Kidney epithelial cell (primary cell): ENCODE measurements around the gene SMIM24. TPM values are rescaled to one million over a fixed set of nuclear protein-coding genes. Genes with fewer than 3 reads are reported as not detected.
"Not testable (repeated sequence)": the region's sequence is repeated elsewhere in the genome, so short reads cannot be mapped to it uniquely, and the experiment has no call there.

ENCODE experiments used
- DNase-seq: peaks from one replicate; pipeline ENCODE4 v3.0.0-alpha.2; 2010; ENCODE audit warnings: low read depth
- H3K27me3 ChIP-seq: 2 replicates; pipeline ENCODE4 v1.6.0; 2011; ENCODE audit warnings: low read length; ENCODE audit not compliant: control insufficient read depth, insufficient read depth
- H3K36me3 ChIP-seq: 2 replicates; pipeline ENCODE4 v1.5.1; 2011; ENCODE audit warnings: low read length; ENCODE audit not compliant: control insufficient read depth, insufficient read depth
- H3K4me3 ChIP-seq: 2 replicates; pipeline ENCODE4 v1.5.1; 2011; ENCODE audit warnings: low read depth, mild to moderate bottlenecking, control low read depth, low read length
- CTCF ChIP-seq: IDR thresholded peaks from 2 replicates; pipeline ENCODE4 v1.5.1; 2011; ENCODE audit warnings: mild to moderate bottlenecking, moderate library complexity, low read length, control low read depth, inconsistent platforms; ENCODE audit not compliant: insufficient read depth, poor library complexity, severe bottlenecking
- total RNA-seq: library from RNA; depleted of rRNA; stranded (reverse); fragments of >200 nt; gene quantifications from 2 replicates; pipeline ENCODE4 v1.2.3, GENCODE V29; 2015

The SMIM24 gene
- total RNA-seq, 1 donor from 2014 or later: 14.7 TPM

GRCh38 chr19:3434630-3435553 is 45.4 kb downstream of the SMIM24 start:
- TF ChIP-seq CTCF: no peak

GRCh38 chr19:3433805-3434540 is 46.4 kb downstream of the SMIM24 start:
- no peaks in the 10 kb centered on the region for H3K27me3 ChIP-seq
- H3K36me3 ChIP-seq: peaks cover 5% of the 10 kb centered on the region
- no peak for TF ChIP-seq CTCF
- no peak overlapping the region for H3K4me3 ChIP-seq
- no peak for DNase-seq

More at GRCh38 chr19:3434630-3435553, 45.4 kb downstream of the SMIM24 start:
- Histone ChIP-seq H3K27me3 (no peaks in the 10 kb centered on the region), H3K4me3 (peak overlapping the region; percentile 44), H3K36me3 (peaks cover 5% of the 10 kb centered on the region)
- DNase-seq: peak; percentile 58

- H3K4me3 ChIP-seq: no peak overlapping the region
- TF ChIP-seq CTCF: no peak
- H3K27me3 ChIP-seq: no peaks in the 10 kb centered on the region
- peaks cover 2% of the 10 kb centered on the region for H3K36me3 ChIP-seq
- no peak for DNase-seq
Measured at GRCh38 chr19:3433313-3433712, 47.0 kb downstream of the SMIM24 start.

GRCh38 chr19:3431760-3432397 is 48.4 kb downstream of the SMIM24 start:
- Histone ChIP-seq H3K27me3 (no peaks in the 10 kb centered on the region), H3K4me3 (no peak overlapping the region), H3K36me3 (peaks cover 2% of the 10 kb centered on the region)
- no peak for TF ChIP-seq CTCF
- DNase-seq: no peak

- not testable (repeated sequence) for H3K27me3 ChIP-seq, H3K36me3 ChIP-seq, DNase-seq, H3K4me3 ChIP-seq
Measured at GRCh38 chr19:3430366-3430680, 50.0 kb downstream of the SMIM24 start.

GRCh38 chr19:3426433-3426832 is 53.9 kb downstream of the SMIM24 start:
- H3K36me3 ChIP-seq: peaks cover 1% of the 10 kb centered on the region
- no peak overlapping the region for H3K4me3 ChIP-seq
- no peak for TF ChIP-seq CTCF
- no peak for DNase-seq
- no peaks in the 10 kb centered on the region for H3K27me3 ChIP-seq

Other genes with a start within 250 kb of the SMIM24 start
- 18.0 and 31.6 TPM in 2 replicates for gene NFIC, start 113.9 kb downstream of the SMIM24 start, total RNA-seq
- 0.62 and 1.2 TPM in 2 replicates for gene SMIM44, start 2.9 kb upstream of the SMIM24 start, total RNA-seq
- 32.9 and 33.0 TPM in 2 replicates for gene DOHH, start 20.1 kb upstream of the SMIM24 start, total RNA-seq
- 51.9 and 57.6 TPM in 2 replicates for gene FZR1, start 25.8 kb upstream of the SMIM24 start, total RNA-seq
- not detected in 2 replicates for gene TEKTIP1, start 58.6 kb upstream of the SMIM24 start, total RNA-seq
- gene MFSD12, start 77.1 kb upstream of the SMIM24 start, total RNA-seq: 154 and 222 TPM in 2 replicates
- gene HMG20B, start 92.4 kb upstream of the SMIM24 start, total RNA-seq: 77.8 and 84.5 TPM in 2 replicates
- 0.21 TPM in 1 of 2 replicates, not detected in the other for gene GIPC3, start 105.0 kb upstream of the SMIM24 start, total RNA-seq
- 0.04 and 0.21 TPM in 2 replicates for gene TBXA2R, start 126.3 kb upstream of the SMIM24 start, total RNA-seq
- gene CACTIN, start 146.3 kb upstream of the SMIM24 start, total RNA-seq: 46.6 and 48.7 TPM in 2 replicates
- gene PIP5K1C, start 219.9 kb upstream of the SMIM24 start, total RNA-seq: 26.5 and 26.6 TPM in 2 replicates
- gene TJP3, start 227.9 kb upstream of the SMIM24 start, total RNA-seq: 1.7 and 7.8 TPM in 2 replicates